Fibroblast of mammary gland (primary cell): ENCODE data around the gene CMTM4.
A peak's percentile ranks its signal among the peaks of the same experiment; 100 is the strongest.

ENCODE experiments used
- DNase-seq: peaks from one replicate; pipeline ENCODE4 v3.0.0-alpha.2; 2010; ENCODE audit warnings: low read depth
- H3K4me3 ChIP-seq: 2 replicates; pipeline ENCODE4 v1.5.1; 2011; ENCODE audit warnings: low read depth, mild to moderate bottlenecking, low read length, moderate library complexity; ENCODE audit not compliant: control insufficient read depth
- CTCF ChIP-seq: conservative IDR thresholded peaks from 2 replicates; pipeline ENCODE4 v1.5.1; 2011; ENCODE audit warnings: low read depth, low read length, inconsistent platforms; ENCODE audit not compliant: control insufficient read depth, insufficient read depth

CMTM4 gene

GRCh38 chr16:66706506-66706880 is 9.9 kb upstream of the CMTM4 start:
- no peak for TF ChIP-seq CTCF
- no peak for DNase-seq
- no peak overlapping the region for H3K4me3 ChIP-seq

GRCh38 chr16:66705790-66706505 is 9.4 kb upstream of the CMTM4 start:
- TF ChIP-seq CTCF, result no peak
- DNase-seq, result peak; percentile 26
- no peak overlapping the region for H3K4me3 ChIP-seq

DNA sequence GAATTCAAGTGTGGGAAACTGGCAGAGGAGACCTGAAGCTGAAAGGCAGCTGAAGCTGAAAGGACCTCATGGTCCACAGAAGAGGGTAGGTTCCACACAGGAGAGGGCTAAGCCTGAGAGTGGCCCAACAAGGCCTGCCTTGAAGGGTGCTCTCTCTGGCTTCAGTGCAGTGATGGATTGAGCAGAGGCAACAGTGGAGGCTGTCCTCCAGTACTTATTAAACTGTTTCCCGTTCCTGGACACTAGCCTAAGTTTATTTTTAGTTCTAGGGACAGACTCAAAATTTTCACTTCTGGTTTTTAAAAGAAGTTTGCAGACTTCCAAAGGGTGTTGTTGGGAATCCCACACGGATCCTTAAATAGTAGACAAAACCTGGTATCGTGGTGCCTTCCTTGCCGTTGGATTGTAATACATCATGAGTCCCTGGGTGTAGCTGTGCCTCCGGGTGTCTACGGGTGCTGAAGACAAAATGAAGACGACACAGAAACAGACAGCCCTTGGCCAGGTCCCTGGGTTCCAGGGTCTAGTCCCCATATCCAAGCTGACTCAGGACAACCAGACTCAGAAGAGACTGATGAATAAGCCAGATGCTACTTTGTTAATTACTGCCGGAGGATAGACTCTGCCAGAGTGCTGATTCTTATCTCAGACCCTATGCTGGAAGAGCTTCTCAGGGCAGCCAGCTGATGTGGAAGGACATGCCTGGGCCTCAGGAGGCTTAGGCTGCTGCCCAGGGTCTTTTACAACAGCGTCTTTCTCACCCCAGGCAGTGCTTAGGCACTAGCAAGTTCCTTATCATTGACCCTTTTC is 7.1 kb upstream of the CMTM4 start:
- no peak overlapping the region for H3K4me3 ChIP-seq
- no peak for DNase-seq
- no peak for TF ChIP-seq CTCF

- no peak for TF ChIP-seq CTCF
- no peak for DNase-seq
- no peak overlapping the region for H3K4me3 ChIP-seq
These were observed 5.0 kb upstream of the CMTM4 start for GRCh38 chr16:66701516-66701915.

DNA sequence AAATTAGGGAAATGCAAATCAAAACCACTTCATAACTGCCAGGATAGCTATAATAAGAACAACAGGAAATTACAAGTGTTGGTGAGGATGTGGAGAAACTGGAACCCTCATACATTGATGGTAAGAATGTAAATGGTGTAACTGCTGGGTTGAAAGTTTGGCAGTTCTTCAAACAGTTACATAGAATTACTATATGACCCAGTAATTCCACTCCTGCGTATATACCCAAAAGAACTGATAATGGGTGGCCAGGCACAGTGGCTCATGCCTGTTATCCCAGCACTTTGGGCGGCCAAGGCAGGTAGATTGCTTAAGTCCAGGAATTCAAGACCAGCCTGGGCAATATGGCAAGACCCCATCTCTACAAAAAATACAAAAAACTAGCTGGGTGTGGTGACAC is 4.5 kb upstream of the CMTM4 start:
- H3K4me3 ChIP-seq, result no peak overlapping the region
- TF ChIP-seq CTCF, result no peak
- DNase-seq, result no peak

DNA sequence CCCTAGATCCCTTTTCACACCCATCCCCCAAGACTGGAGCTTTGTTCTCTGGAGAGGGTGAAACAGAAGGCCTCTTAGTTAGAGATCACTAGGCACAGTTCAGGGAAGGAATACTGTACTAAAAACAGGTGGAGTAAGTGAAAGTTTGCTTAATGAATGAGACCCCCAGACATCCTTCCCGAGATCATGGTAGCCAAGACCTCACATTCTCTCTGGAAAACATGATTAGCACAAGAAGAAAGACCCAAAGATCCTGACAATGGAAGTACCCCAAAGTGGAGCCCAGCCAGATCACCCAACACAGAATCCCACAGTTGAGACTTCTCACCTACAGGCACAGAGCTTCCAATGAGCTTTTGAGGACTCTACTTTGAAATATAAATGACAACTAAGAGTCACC is 3.4 kb upstream of the CMTM4 start:
- no peak for TF ChIP-seq CTCF
- no peak overlapping the region for H3K4me3 ChIP-seq
- no peak for DNase-seq
